ENCODE data around the gene TAPBPL.
"Not testable (repeated sequence)": the region's sequence is repeated elsewhere in the genome, so short reads cannot be mapped to it uniquely, and the experiment has no call there.

Gene TAPBPL

DNA sequence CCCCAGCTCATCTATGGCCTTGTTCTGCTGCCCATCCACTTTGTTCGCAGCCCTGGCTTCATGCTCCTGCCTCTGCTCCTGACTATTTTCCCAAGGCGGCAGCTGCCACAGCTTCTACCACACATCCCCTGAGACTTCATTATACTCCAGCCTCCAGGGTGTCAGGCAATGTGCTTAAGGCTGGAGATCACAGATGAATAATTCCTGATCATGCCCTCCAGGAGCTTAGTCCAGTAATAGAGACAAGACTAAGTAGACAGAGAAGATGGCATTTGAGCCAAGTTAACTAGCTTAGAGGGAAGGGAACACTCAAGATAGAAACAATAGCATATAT is 7.1 kb downstream of the TAPBPL start:
- in situ Hi-C loops (cut with HindIII; ENCODE audit: low pct_ligation_motif_present, low pct_unique_long_range_greater_than_20kb, low sequenced_read_pairs) = no loop called here
- no peak for DNase-seq

- in situ Hi-C loops (cut with HindIII; ENCODE audit: low pct_ligation_motif_present, low pct_unique_long_range_greater_than_20kb, low sequenced_read_pairs) = no loop called here
- DNase-seq = no peak
Measured at GRCh38 chr12:6460751-6461371, 9.0 kb downstream of the TAPBPL start.

DNA sequence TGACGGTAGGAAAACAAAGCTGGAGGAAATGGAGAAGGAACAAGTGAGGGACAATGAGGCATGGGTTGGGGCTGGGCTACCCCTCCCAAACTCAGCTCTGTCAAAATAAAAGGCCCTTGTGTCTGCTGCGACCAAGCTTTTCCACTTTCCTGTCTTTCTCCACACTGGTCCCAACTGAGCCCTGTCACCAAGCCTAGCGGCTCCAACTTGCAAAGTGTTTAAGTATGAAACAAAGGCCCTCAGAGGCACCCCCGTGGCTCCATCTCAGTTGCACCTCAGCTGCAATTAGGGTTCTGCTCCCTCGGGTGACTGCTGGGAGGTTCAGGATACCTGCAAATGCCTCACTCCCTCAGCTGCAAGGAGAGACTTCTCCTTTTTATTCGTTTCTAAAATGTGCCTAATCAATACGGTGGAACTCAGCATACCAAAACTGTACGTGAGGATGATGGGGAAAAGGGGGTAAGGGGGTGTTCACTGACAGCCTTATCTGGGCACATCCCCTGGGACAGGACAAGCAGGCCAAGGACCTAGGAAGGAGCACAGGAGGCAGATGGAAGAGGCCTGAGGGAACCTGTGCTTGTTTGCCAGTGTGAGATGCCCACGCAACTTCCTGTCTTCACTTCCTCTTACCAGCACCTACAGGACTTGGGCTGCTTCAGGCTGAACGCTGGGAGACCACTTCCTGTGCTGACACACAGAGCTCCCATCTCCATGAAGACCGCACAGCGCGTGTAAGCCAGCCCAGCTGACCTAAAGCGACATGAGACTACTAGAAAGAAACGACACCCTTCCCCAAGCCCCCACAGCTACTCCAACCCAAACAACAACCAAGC is 9.8 kb downstream of the TAPBPL start:
- in situ Hi-C loops (cut with HindIII; ENCODE audit: low pct_ligation_motif_present, low pct_unique_long_range_greater_than_20kb, low sequenced_read_pairs) = no loop called here
- no peak for DNase-seq

GRCh38 chr12:6462234-6462995 is 10.6 kb downstream of the TAPBPL start:
- no peak for DNase-seq
- in situ Hi-C loops (cut with HindIII; ENCODE audit: low pct_ligation_motif_present, low pct_unique_long_range_greater_than_20kb, low sequenced_read_pairs) = no loop called here

GRCh38 chr12:6463216-6463615 is 11.4 kb downstream of the TAPBPL start:
- DNase-seq = no peak
- in situ Hi-C loops (cut with HindIII; ENCODE audit: low pct_ligation_motif_present, low pct_unique_long_range_greater_than_20kb, low sequenced_read_pairs) = no loop called here

- in situ Hi-C loops (cut with HindIII; ENCODE audit: low pct_ligation_motif_present, low pct_unique_long_range_greater_than_20kb, low sequenced_read_pairs) = no loop called here
- no peak for DNase-seq
Measured at GRCh38 chr12:6463858-6464257, 12.0 kb downstream of the TAPBPL start.

- in situ Hi-C loops (cut with HindIII; ENCODE audit: low pct_ligation_motif_present, low pct_unique_long_range_greater_than_20kb, low sequenced_read_pairs) = no loop called here
Measured at GRCh38 chr12:6464531-6464930, 12.7 kb downstream of the TAPBPL start.

GRCh38 chr12:6465467-6466183 is 13.8 kb downstream of the TAPBPL start:
- DNase-seq = peak; percentile 86
- in situ Hi-C loops (cut with HindIII; ENCODE audit: low pct_ligation_motif_present, low pct_unique_long_range_greater_than_20kb, low sequenced_read_pairs) = no loop called here

More at GRCh38 chr12:6464531-6464930, 12.7 kb downstream of the TAPBPL start:
- DNase-seq = no peak

- in situ Hi-C loops (cut with HindIII; ENCODE audit: low pct_ligation_motif_present, low pct_unique_long_range_greater_than_20kb, low sequenced_read_pairs) = no loop called here
- DNase-seq = no peak
Measured at GRCh38 chr12:6466184-6466573, 14.3 kb downstream of the TAPBPL start.

DNA sequence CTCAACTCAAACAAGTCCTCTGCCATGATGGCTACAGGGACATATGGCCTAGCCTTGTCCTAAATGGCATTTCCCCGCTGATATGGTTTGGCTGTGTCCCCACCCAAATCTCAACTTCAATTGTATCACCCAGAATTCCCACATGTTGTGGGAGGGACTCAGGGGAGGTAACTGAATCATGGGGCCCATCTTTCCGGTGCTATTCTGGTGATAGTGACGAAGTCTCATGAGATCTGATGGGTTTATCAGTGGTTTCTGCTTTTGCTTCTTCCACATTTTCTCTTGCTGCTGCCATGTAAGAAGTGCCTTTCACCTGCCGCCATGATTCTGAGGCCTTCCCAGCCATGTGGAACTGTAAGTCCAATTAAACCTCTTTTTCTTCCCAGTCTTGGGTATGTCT is 14.9 kb downstream of the TAPBPL start:
- in situ Hi-C loops (cut with HindIII; ENCODE audit: low pct_ligation_motif_present, low pct_unique_long_range_greater_than_20kb, low sequenced_read_pairs); DNase-seq: not testable (repeated sequence)

DNA sequence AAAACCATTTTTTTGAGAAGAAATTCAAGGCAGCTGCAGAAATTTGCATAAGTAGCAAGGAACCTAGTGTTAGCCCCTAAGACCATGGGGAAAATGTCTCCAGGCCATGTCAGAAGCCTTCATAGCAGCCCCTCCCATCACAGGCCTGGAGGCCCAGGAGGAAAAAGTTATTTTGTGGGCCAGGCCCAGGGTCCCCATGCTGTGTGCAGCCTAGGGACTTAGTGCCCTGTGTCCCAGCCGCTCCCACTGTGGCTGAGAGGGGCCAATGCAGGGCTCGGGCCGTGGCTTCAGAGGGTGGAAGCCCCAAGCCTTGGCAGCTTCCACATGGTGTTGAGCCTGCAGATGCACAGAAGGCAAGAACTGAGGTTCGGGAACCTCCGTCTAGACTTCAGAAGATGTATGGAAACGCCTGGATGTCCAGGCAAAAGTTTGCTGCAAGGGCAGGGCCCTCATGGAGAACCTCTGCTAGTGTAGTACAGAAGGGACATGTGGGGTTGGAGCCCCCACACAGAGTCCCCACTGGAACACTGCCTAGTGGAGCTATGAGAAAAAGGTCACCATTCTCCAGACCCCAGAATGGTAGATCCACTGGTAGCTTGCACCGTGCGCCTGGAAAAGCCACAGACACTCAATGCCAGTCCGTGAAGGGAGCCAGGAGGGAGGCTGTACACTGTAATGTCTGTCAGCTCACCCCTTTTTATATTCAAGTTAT is 15.9 kb downstream of the TAPBPL start:
- not testable (repeated sequence) for DNase-seq

GRCh38 chr12:6468283-6468575 is 16.4 kb downstream of the TAPBPL start:
- in situ Hi-C loops (cut with HindIII; ENCODE audit: low pct_ligation_motif_present, low pct_unique_long_range_greater_than_20kb, low sequenced_read_pairs) = no loop called here
- DNase-seq = no peak

More for the DNA sequence above, 15.9 kb downstream of the TAPBPL start:
- in situ Hi-C loops (cut with HindIII; ENCODE audit: low pct_ligation_motif_present, low pct_unique_long_range_greater_than_20kb, low sequenced_read_pairs) = not testable (repeated sequence)

DNA sequence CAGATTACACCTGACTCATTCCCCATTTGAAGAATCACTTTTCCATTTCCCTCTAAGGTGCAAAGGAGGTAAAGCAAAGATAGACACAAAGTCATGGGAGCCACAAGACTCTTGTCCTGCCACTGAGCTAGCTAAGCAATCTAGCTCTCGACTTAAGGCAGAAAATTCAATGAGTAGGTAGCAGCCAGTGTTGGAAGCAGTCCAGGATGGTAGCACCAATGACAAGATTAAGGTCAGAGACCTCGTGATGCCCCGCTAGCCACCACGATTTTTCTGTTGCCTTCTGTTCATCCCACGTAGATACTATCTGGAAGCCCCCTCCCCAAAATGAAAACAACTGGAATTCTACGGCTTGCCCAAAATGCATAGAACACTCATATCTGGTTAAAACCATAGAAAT is 17.2 kb downstream of the TAPBPL start:
- no peak for DNase-seq
- in situ Hi-C loops (cut with HindIII; ENCODE audit: low pct_ligation_motif_present, low pct_unique_long_range_greater_than_20kb, low sequenced_read_pairs) = no loop called here

- no peak for DNase-seq
Measured at GRCh38 chr12:6469609-6470374, 17.9 kb downstream of the TAPBPL start.

GRCh38 chr12:6470375-6471163 is 18.7 kb downstream of the TAPBPL start, which contains the start of gene VAMP1:
Gene VAMP1, minus strand, starts transcription at chr12:6470677. Its CDS starts 146 bp downstream, at chr12:6470531.
- peak; percentile 98 for DNase-seq
- in situ Hi-C loops (cut with HindIII; ENCODE audit: low pct_ligation_motif_present, low pct_unique_long_range_greater_than_20kb, low sequenced_read_pairs) = no loop called here

More at GRCh38 chr12:6469609-6470374, 17.9 kb downstream of the TAPBPL start:
- in situ Hi-C loops (cut with HindIII; ENCODE audit: low pct_ligation_motif_present, low pct_unique_long_range_greater_than_20kb, low sequenced_read_pairs) = no loop called here

DNA sequence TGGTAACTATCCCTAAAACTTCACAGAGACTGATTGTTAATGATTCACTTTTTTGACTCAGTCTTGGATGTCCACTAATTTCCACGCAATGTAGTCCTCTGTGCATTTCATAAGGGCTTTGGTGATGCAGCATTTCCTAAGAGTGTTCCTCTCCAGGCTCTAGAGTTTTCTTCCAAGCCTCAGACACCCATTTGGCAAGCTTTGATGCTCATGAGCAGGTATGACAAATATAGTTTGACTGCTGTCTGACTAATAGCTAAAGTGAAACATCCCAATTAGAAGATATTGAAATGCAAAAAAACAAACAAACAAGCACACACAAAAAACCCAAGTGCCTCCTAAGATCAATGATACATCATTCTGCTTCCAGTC is 20.1 kb downstream of the TAPBPL start:
- in situ Hi-C loops (cut with HindIII; ENCODE audit: low pct_ligation_motif_present, low pct_unique_long_range_greater_than_20kb, low sequenced_read_pairs) = no loop called here
- peak; percentile 22 for DNase-seq

- DNase-seq = no peak
- in situ Hi-C loops (cut with HindIII; ENCODE audit: low pct_ligation_motif_present, low pct_unique_long_range_greater_than_20kb, low sequenced_read_pairs) = no loop called here
Measured at GRCh38 chr12:6472491-6472890, 20.6 kb downstream of the TAPBPL start.
